T-helper 2 cell (primary cell): ENCODE measurements around the gene PHEX.

Source experiments
- DNase-seq, 5 experiments: peaks; one replicate each; pipeline versions ENCODE4 v3.0.0 to v3.0.0-alpha.2; 2012 to 2022

Gene PHEX

GRCh38 chrX:22041907-22042530, 9.9 kb downstream of the PHEX start:
- DNase-seq, result no peak

DNA sequence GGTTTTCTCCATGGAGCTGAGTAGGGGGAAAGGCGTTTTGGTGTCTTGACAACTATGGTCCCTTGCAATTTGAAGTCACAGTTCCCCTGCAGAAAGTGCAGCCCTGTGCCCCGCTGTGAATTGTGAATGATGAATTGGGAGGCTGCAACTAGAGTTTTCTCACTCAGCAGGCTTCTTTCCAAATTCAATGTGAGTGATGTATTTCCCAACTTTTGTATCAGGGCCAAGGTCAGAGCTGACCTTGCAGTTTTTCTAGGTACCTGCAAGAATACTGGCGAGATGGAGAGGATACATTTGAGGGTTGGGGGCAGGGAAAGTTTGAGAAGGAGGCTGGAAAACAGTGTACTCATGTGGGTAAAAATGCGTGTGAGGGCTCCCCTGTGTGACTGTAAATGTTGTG, 11.7 kb downstream of the PHEX start:
- DNase-seq, result no peak

DNA sequence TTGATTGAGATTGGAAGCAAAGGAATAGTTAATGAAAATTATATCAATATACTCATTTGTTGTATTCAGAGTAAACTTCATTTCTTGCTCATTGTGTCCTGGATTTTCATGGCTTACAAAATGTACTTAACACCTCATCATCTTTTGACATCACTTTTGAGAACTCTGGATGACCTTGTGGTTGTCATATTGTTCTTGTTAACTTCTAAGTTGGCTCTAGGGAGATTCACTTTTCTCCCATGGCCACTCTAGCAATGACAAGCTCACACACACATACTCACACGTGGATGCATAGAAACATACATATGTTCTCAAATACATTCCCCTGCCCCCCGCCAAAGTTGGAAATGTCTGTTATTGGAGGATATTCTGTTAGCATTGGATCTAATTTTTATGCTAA, 15.3 kb downstream of the PHEX start:
- DNase-seq, result no peak

DNA sequence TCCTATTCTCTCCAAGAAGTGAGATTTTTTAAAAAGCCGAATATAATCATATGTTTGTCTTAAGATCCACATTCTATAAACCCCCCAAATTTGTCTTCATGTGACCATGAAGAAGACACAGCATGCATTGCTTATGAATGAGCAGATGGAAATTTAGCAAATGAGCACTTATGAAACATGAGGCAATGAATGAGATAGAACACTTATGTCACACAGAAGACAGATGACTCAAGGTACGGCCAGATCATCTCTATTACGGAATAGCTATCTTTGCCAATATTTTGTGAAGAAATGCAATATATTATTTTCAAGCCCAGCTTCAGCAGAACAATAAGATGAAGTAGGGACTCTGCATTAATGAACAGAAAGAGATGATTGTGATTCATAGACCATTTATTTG, 21.4 kb downstream of the PHEX start:
- no peak for DNase-seq

- no peak for DNase-seq
Observed at GRCh38 chrX:22056235-22056634, 24.1 kb downstream of the PHEX start.

- DNase-seq, result no peak
Observed at GRCh38 chrX:22057667-22058066, 25.5 kb downstream of the PHEX start.

- no peak for DNase-seq
Observed at GRCh38 chrX:22059775-22060174, 27.6 kb downstream of the PHEX start.

DNA sequence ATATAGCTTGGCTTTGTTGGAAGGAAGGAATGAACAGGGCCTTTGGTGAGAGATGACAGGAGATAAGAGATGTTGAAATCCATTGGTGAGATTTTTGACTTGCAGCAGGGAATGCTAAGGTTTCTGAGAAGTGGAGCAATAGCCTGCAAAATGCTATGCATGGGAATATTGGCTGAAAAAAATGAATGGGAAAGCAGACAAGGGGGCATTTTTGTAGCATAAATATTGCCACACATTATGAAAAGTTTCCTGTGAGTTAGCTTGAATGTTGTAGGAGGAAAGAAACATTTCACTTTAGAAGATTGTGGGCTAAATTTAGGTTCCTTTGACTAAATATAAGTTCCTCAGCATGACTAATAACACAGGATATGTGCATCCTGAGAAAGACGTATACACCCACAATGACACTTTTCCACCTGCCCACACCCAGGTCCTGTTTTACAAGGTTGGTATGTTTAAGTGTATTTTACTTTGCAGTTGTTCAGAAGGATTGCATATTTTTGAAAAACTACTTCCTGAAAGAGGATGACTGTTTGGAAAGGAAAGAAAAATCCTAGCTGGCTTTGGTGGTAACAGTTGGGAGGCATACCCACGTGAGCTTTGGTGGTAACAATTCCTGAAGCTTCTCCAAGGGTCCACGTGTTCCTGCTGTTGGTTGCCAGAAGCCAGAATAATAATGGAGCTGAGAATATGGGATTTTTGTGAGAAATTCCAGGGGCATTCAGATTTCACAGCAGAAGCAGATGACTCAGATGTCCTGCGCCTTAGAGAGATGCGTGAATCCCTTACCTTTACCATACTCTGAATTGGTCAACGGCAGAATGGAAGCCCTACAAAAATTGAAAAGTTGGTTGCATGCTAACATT, 28.5 kb downstream of the PHEX start:
- DNase-seq, result peak in 2 of 5 experiments; percentile 0 to 51

GRCh38 chrX:22063284-22063683, 31.2 kb downstream of the PHEX start:
- DNase-seq, result no peak

- DNase-seq, result no peak
Observed at GRCh38 chrX:22069586-22069985, 37.5 kb downstream of the PHEX start.

- no peak for DNase-seq
Observed at GRCh38 chrX:22073928-22074327, 41.8 kb downstream of the PHEX start.

- DNase-seq, result no peak
Observed at GRCh38 chrX:22078117-22078516, 46.0 kb downstream of the PHEX start.

- DNase-seq, result peak in 4 of 5 experiments; percentile 8 to 44 (median 22)
Observed at GRCh38 chrX:22081475-22082092, 49.5 kb downstream of the PHEX start.

DNA sequence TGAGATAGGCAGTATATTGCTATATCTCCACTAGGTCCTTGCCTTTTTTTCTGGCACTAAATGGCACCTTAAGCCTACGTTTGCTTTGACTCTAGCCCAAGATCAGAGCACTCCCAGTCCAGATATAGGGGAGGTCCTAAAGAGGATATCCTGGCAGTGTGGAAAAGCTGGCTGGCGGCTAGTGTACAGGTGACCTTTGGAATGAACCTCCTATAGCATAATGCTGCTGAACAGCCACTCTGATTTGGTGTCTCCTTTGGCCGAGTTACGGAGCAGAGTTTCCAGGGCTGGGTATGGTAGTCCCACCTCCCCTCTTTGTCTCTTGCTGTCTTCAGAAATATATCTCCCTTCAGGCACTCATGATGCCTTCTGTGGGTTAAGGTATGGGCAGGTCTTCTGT, 53.9 kb downstream of the PHEX start:
- DNase-seq, result no peak

DNA sequence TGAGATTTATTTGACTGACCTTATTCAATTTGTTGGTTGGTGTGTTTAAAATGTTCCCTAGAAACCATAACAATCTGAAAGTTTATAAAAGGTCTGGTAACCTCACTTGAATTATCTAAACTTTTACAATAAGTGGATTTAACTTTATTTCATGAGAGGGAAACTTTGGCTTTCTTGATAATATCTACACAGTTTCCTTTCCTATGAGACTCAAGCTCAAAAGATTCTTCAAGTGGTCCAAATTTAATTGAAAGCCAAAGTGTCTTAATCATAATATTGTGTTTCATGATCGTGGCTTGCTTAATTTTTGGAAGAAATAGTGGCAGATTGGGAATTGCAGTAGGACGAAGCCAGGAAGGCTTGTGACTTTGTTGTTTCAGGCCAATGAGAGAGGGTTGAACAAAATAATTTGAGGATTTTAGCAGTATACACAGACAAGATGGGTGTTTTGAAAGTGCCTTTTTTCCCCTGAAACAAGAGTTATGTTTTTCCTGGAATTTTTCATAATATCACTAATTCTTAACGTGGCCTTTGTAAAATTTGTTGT, 55.0 kb downstream of the PHEX start:
- DNase-seq, result no peak

DNA sequence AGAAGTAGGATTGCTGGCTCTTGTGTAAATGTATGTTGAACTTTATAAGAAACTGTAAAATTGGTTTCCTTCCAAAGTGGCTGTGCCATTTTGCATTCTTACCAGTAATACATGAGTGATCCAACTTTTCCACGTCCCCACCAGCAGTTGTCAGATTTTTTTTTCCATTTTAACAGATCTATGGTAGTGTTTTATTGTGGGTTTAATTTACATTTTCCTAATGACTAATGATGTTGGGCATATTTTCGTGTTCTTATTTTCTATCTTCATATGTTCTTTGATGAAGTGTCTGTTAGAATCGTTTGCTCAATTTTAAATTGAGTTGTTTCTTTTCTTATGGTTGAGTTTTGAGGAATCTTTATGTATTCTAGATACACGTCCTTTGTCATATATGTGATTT, 56.2 kb downstream of the PHEX start:
- DNase-seq, result no peak

- no peak for DNase-seq
Observed at GRCh38 chrX:22090181-22090580, 58.1 kb downstream of the PHEX start.

- no peak for DNase-seq
Observed at GRCh38 chrX:22093550-22093949, 61.4 kb downstream of the PHEX start.

DNA sequence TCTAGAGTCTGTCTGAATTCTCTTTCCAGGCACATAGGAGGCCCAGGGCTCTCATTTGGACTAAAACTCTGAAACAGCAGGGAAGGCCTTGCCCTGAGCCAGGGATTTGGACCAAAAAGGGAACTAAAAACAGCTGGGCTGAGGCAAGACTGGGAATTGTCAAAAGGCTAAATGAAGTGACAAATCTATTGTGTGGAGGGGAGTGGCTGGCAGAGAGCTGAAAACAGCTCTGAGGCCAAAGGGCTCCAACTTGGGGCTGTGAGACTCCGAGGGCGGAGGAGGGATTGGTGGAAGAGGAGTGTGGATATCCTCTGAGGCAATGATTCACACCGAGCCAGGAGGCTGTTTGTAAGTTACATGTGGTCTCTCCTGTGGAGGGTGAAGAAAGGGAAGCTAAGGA, 63.2 kb downstream of the PHEX start:
- no peak for DNase-seq

DNA sequence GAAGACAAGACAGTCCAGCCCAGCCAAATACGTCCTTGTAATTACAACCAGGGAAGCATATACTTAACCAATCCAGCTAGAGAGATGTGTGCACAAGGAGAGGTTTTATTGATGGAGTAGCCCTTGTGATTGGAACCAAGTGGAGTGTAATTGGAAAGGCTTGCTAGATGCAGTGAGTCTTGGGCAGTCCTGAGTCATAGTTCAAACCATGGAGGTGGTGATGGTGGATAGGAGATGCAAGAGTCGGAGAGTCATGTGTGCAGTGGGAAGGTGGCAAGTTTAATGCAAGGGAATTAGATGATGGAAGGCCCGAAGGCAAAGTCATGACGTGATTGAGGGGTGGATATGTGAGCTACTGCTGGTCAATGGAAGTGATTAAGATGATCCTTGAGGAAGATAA, 63.7 kb downstream of the PHEX start:
- no peak for DNase-seq

GRCh38 chrX:22097012-22097694, 65.0 kb downstream of the PHEX start:
- no peak for DNase-seq

- no peak for DNase-seq
Observed at GRCh38 chrX:22105231-22105630, 73.1 kb downstream of the PHEX start.

DNA sequence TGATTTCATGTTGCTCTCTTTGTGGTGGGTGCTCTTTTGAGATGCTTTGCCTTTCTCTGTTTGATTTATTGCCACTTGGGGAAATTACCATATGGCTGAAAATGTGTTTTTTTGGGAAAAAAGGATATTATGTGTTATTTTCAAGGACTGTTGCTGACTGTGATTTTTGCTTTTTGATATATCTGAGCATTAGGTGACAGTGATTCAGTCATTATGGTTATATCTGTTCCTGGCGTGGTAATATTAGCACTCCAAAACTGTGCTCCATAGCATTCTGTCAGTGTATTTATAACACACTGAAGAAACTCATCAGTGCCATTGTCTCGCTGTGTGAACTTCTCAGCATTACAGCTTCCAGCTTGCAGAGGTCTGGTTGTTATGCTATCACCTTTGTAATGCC, 73.8 kb downstream of the PHEX start:
- no peak for DNase-seq
